Thyroid gland (tissue), 4 donors: ENCODE measurements around the gene CUEDC2. TPM values are rescaled to one million over a fixed set of nuclear protein-coding genes. Genes with fewer than 3 reads are reported as not detected.

ENCODE experiments used
- DNase-seq, 2 donors: peaks; one replicate each; pipeline ENCODE4 v3.0.0-alpha.2; 2019
- H3K27ac ChIP-seq, 3 donors: fragments of 200-600 bp; sonication (generic); 1 replicate in 2 of 3; 2 replicates in 1 of 3; pipeline ENCODE4 v1.5.1; 2016 to 2019; ENCODE audit warnings: mild to moderate bottlenecking in 1 of 3, moderate library complexity in 1 of 3
- H3K27me3 ChIP-seq: fragments of 200-600 bp; sonication (generic); one replicate; pipeline ENCODE4 v1.5.1; 2019
- H3K36me3 ChIP-seq, 2 donors: fragments of 200-600 bp; sonication (generic); one replicate each; pipeline ENCODE4 v1.5.1; 2016 to 2019
- H3K4me1 ChIP-seq, 2 donors: fragments of 200-600 bp; sonication (generic); one replicate each; pipeline ENCODE4 v1.5.1; 2017 to 2019
- H3K4me3 ChIP-seq, 3 donors: fragments of 200-600 bp; sonication (generic); replicated peaks in 1 of 3; 1 replicate in 2 of 3; 2 replicates in 1 of 3; pipeline ENCODE4 v1.5.1; 2016; ENCODE audit warnings: mild to moderate bottlenecking in 1 of 3
- H3K9me3 ChIP-seq: fragments of 200-600 bp; sonication (generic); one replicate; pipeline ENCODE4 v1.5.1; 2017
- POLR2A ChIP-seq, 2 donors: fragments of 450-650 bp; IDR thresholded peaks; one replicate each; pipeline ENCODE4 v1.6.1; 2017; ENCODE audit warnings: antibody characterized with exemption in 2 of 2, mild to moderate bottlenecking in 2 of 2, moderate library complexity in 1 of 2
- WGBS, 2 donors: methylation state at CpG; one replicate each; pipeline ENCODE4 v1.1.5; 2017; 5-methylcytosine and 5-hydroxymethylcytosine counted together
- intact Hi-C: fragments of 100-400 bp; cut with DNase I; formaldehyde crosslinking; loops from one replicate; pipeline ENCODE4 v1.15.1; 2023
- total RNA-seq, 4 donors: library from RNA; depleted of rRNA; stranded (reverse); fragments of >200 nt; gene quantifications; one replicate each; pipeline ENCODE4 v1.2.3, GENCODE V29; 2016
- TF ChIP-seq, protein P1 (sequence below), 6 experiments: fragments of 200-600 bp in 3 of 6; fragments of 450-650 bp in 3 of 6; sonication (generic) in 3 of 6; IDR thresholded peaks; one replicate each; pipeline ENCODE4 v1.5.1; 2016 to 2019; ENCODE audit warnings: antibody characterized with exemption in 6 of 6, mild to moderate bottlenecking in 2 of 6, inconsistent platforms in 1 of 6, moderate library complexity in 1 of 6

Gene CUEDC2
- total RNA-seq, 4 donors from 2014 or later = 56.2 to 73.9 (median 62.0) TPM

GRCh38 chr10:102409604-102410428 is 22.6 kb downstream of the CUEDC2 start:
- H3K4me1 ChIP-seq = peaks cover 4 to 19% of the 10 kb centered on the region in 2 donors
- 33 to 36% methylated on average over 20 to 21 of the region's 24 CpGs for WGBS, 2 donors
- no peak overlapping the region for H3K4me3 ChIP-seq
- peaks cover 21% of the 10 kb centered on the region for H3K27me3 ChIP-seq
- no peak overlapping the region for H3K27ac ChIP-seq
- H3K36me3 ChIP-seq = no peaks in the 10 kb centered on the region
- intact Hi-C loops = no loop called here
- no peaks in the 10 kb centered on the region for H3K9me3 ChIP-seq
- DNase-seq = no peak
- TF ChIP-seq, protein P1, sequence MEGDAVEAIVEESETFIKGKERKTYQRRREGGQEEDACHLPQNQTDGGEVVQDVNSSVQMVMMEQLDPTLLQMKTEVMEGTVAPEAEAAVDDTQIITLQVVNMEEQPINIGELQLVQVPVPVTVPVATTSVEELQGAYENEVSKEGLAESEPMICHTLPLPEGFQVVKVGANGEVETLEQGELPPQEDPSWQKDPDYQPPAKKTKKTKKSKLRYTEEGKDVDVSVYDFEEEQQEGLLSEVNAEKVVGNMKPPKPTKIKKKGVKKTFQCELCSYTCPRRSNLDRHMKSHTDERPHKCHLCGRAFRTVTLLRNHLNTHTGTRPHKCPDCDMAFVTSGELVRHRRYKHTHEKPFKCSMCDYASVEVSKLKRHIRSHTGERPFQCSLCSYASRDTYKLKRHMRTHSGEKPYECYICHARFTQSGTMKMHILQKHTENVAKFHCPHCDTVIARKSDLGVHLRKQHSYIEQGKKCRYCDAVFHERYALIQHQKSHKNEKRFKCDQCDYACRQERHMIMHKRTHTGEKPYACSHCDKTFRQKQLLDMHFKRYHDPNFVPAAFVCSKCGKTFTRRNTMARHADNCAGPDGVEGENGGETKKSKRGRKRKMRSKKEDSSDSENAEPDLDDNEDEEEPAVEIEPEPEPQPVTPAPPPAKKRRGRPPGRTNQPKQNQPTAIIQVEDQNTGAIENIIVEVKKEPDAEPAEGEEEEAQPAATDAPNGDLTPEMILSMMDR (IDR thresholded peaks at IDR 0.05) = no peak
- TF ChIP-seq POLR2A (IDR thresholded peaks at IDR 0.05) = no peak

- H3K9me3 ChIP-seq = no peaks in the 10 kb centered on the region
- H3K36me3 ChIP-seq = no peaks in the 10 kb centered on the region
- TF ChIP-seq, protein P1 (IDR thresholded peaks at IDR 0.05) = no peak
- no peak for TF ChIP-seq POLR2A (IDR thresholded peaks at IDR 0.05)
- no peak for DNase-seq
- no peak overlapping the region for H3K27ac ChIP-seq
- H3K4me1 ChIP-seq = peaks cover 4 to 19% of the 10 kb centered on the region in 2 donors
- H3K27me3 ChIP-seq = peaks cover 21% of the 10 kb centered on the region
- WGBS, 2 donors = 0 to 2% methylated on average over 19 to 26 of the region's 103 CpGs
- peak overlapping the region in 1 of 3 donors; percentile 17 for H3K4me3 ChIP-seq
- intact Hi-C loops = no loop called here
Measured at GRCh38 chr10:102408728-102409603, 23.4 kb downstream of the CUEDC2 start.

- H3K27me3 ChIP-seq = peaks cover 21% of the 10 kb centered on the region
- no peaks in the 10 kb centered on the region for H3K9me3 ChIP-seq
- H3K4me1 ChIP-seq = peaks cover 4 to 19% of the 10 kb centered on the region in 2 donors
- 66 to 67% methylated on average over 10 to 14 of the region's 14 CpGs for WGBS, 2 donors
- H3K36me3 ChIP-seq = no peaks in the 10 kb centered on the region
- no peak for DNase-seq
- no peak overlapping the region for H3K27ac ChIP-seq
- TF ChIP-seq POLR2A (IDR thresholded peaks at IDR 0.05) = no peak
- TF ChIP-seq, protein P1 (IDR thresholded peaks at IDR 0.05) = no peak
- peak overlapping the region in 1 of 3 donors; percentile 17 for H3K4me3 ChIP-seq
- intact Hi-C loops = no loop called here
Measured at GRCh38 chr10:102408131-102408727, 24.1 kb downstream of the CUEDC2 start.

GRCh38 chr10:102407425-102408130 is 24.8 kb downstream of the CUEDC2 start:
- Histone ChIP-seq H3K4me1 (peaks cover 4 to 19% of the 10 kb centered on the region in 2 donors), H3K4me3 (no peak overlapping the region), H3K27me3 (peaks cover 21% of the 10 kb centered on the region), H3K36me3 (no peaks in the 10 kb centered on the region), H3K9me3 (no peaks in the 10 kb centered on the region), H3K27ac (no peak overlapping the region)
- no peak for DNase-seq
- TF ChIP-seq, protein P1 (IDR thresholded peaks at IDR 0.05) = no peak
- no peak for TF ChIP-seq POLR2A (IDR thresholded peaks at IDR 0.05)
- 70 to 90% methylated on average over 9 to 12 of the region's 13 CpGs for WGBS, 2 donors
- intact Hi-C loops = no loop called here
